ENCODE data around the gene SERPINA6.
"Not testable (repeated sequence)": the region's sequence is repeated elsewhere in the genome, so short reads cannot be mapped to it uniquely, and the experiment has no call there.

Gene SERPINA6, protein sequence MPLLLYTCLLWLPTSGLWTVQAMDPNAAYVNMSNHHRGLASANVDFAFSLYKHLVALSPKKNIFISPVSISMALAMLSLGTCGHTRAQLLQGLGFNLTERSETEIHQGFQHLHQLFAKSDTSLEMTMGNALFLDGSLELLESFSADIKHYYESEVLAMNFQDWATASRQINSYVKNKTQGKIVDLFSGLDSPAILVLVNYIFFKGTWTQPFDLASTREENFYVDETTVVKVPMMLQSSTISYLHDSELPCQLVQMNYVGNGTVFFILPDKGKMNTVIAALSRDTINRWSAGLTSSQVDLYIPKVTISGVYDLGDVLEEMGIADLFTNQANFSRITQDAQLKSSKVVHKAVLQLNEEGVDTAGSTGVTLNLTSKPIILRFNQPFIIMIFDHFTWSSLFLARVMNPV

DNA sequence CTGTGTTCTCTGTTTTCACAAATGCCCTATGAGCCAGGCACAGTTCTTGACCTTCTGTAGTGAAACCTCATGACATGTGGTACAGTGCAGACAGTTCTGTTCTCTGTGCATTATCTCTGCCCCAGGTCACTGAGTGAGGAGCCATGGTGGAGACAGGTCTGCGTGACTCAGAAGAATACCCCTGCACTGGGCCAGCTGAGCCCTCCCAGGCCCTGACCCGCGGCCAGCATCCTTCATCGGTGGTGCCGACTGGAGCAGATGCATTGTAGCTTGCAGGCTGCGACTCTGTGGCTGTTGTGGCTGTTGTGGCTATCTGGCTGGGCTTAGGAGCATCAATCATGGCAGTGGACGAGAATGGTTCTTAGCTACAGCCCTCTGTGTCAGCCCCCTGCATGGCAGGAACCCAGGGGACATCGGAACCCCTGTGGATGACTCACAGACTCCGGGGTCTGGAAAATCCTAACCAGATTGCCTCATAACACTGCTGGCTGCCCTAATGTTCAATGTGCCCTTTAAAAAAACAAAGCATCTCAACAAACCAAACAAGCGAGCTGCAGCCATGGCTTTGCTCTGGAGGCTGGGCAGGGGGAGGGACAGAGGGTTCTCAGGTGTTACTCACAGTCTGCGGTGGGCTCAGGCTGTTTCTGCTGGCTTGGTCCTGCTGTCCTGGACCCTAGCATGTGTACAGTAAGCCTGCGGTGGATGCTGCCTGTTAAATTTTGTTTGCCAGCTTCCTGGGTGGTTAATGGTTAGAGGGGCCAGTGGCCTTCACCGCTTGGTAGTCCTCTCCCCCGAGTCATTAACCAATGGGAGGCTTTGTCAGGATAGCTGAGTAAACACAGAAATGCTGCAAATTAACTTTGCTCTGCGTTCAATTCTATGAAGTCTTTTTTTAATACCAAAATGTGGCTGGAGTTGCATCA is at the start of gene SERPINA6:
Gene SERPINA6, minus strand, starts transcription at position 689 of the 923 bp plus-strand sequence. CDS start 8,688 bp downstream, outside the sequence.
- in situ Hi-C loops (cut with MboI; ENCODE audit: low pct_unique_long_range_greater_than_20kb, low sequenced_read_pairs), result no loop called here
- no peak for DNase-seq

GRCh38 chr14:94372021-94372605 is 49.0 kb upstream of the SERPINA6 start:
- DNase-seq, result no peak
- in situ Hi-C loops (cut with MboI; ENCODE audit: low pct_unique_long_range_greater_than_20kb, low sequenced_read_pairs), result no loop called here

GRCh38 chr14:94370524-94370910 is 47.4 kb upstream of the SERPINA6 start:
- in situ Hi-C loops (cut with MboI; ENCODE audit: low pct_unique_long_range_greater_than_20kb, low sequenced_read_pairs), result no loop called here
- DNase-seq, result no peak

DNA sequence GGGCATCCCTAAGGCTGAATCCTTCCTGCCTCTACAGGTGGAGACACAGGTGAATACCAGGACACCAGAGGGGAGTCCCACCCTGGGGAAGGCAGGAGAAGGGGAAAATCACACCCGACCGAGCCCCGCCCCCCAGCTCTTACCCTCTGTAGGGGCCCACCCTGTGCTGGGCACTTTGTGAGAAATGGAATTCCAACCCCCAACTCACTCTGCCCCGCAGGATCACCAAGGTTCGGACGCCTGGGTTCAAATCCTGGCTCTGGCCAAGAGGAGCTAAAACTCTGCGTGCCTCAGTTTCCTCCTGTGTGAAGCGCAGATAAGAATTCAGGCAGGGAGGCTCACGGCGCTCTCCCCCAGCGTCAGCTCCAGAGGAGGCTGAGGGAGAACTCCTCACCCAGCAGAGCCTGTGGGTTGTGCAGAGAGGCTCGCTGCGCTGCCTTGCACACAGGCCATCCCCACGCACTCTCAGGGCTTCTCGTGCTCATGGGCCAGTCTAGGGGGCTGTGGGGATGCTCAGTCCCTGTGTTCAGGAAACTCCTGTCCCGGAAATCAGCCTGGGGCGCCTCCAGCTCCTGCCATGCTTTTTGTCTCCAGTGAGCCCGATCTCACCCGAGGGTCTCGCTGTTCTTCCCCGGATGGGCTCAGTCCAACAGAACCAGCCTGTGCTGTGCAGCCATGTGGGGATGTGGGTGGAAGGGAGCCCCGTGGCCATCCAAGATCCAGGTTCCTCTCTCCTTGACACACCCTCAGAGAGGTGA is 46.8 kb upstream of the SERPINA6 start:
- DNase-seq; in situ Hi-C loops (cut with MboI; ENCODE audit: low pct_unique_long_range_greater_than_20kb, low sequenced_read_pairs): not testable (repeated sequence)

DNA sequence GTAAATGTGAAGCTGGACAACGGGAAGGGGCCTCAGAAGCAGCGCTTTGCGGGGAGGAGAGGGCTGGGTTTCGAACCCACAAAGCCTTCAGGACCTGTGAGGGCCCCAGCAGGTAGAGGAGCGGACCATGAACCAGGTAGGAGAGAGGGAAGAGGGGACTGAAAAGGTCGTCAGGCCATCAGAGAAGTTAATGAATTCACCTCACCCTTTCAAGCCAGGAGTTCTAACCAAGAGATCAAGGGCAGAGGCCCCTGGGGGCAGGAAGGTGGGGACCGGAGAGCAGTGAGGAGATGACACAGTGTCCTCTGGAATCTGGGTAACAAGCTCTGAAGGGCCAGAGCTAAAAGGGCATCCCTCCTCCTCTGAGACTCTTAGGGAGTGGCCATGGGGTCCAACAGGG is 45.8 kb upstream of the SERPINA6 start:
- DNase-seq, result no peak
- in situ Hi-C loops (cut with MboI; ENCODE audit: low pct_unique_long_range_greater_than_20kb, low sequenced_read_pairs), result no loop called here

- in situ Hi-C loops (cut with MboI; ENCODE audit: low pct_unique_long_range_greater_than_20kb, low sequenced_read_pairs), result no loop called here
- DNase-seq, result no peak
These were observed 45.1 kb upstream of the SERPINA6 start for GRCh38 chr14:94368243-94368590.

DNA sequence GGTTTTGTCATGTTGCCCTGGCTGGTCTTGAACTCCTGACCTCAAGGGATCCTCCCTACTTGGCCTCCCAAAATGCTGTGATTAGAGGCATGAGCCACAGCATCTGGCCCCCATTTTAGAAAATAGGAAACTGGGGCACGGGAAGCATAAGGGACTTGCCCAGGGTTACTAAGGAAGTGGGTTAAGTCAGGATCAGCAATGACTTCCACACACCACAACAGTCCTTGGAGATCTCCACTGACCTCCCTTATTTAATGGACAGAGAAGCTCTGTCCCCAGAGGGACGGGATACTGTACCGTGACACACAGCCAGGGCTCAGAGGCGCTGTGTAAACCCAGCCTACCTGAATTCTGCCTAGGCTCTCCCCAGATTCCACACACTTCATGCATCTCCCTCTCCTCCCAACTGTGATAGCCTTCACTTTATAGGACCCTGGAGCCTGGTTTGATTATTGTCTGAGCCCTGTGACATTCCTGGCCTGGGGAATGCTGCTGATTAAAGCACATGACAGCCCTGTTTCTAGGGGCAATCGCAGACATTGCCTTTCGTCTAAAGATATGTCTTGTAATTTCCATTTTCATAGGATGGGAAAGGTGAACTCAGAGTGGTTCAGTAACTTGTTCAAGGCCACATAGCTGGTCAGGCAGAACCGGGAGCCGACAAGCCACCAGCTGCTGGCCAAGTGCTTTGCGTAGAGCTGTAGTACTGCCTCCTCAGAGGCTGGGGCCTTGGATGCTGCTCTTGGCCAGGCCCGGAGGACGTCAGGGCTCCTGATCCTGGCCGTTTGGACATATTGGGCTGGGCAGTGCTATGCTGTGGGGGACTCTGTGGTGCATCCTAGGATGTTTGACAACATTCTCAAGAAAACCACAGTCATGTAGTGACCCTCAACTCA is 44.5 kb upstream of the SERPINA6 start:
- in situ Hi-C loops (cut with MboI; ENCODE audit: low pct_unique_long_range_greater_than_20kb, low sequenced_read_pairs), result no loop called here
- DNase-seq, result no peak

- no peak for DNase-seq
- in situ Hi-C loops (cut with MboI; ENCODE audit: low pct_unique_long_range_greater_than_20kb, low sequenced_read_pairs), result no loop called here
These were observed 43.2 kb upstream of the SERPINA6 start, which contains the start of gene SERPINA2 for GRCh38 chr14:94366146-94366915. Gene SERPINA2 (minus strand): TSS chr14:94366698.

DNA sequence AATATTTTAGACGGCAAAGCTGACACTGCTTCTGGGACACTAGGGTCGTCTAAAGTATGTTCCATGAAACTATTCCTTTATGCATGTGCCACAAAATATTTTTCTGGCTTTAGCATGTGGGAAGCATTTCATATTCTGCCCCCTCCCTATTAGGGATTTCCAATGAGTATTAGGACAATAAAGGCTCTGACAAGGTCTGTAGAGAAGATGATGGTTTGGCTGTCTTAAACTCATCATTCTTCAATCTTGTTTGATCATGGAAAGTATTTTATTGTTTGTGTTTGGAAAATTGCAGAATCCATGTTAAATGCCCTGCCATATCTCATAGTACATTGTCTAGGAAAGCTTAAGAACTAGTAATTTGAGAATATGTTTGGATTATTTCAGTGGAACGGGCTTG is 42.5 kb upstream of the SERPINA6 start:
- DNase-seq, result no peak
- in situ Hi-C loops (cut with MboI; ENCODE audit: low pct_unique_long_range_greater_than_20kb, low sequenced_read_pairs), result no loop called here

DNA sequence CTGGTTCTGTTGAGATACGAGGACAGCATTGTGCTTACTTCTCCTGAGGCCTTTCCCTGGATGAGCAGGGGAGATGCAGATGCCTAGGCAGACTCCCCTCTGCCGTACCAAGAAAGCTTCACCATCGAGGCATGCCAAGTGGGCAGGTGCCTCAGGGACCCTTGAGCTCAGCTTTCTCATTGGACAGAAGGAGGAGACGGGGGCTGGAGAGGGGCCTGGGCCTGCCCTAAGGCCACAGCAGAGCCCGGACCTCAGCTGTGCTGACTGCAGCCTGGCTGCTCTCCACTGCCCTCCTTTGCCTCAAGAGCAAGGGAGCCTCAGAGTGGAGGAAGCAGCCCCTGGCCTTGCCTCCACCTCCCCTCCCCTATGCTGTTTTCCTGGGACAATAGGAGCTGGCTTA is 41.8 kb upstream of the SERPINA6 start:
- in situ Hi-C loops (cut with MboI; ENCODE audit: low pct_unique_long_range_greater_than_20kb, low sequenced_read_pairs), result no loop called here
- DNase-seq, result no peak

GRCh38 chr14:94364037-94364436 is 40.9 kb upstream of the SERPINA6 start:
- in situ Hi-C loops (cut with MboI; ENCODE audit: low pct_unique_long_range_greater_than_20kb, low sequenced_read_pairs), result no loop called here
- DNase-seq, result no peak

- in situ Hi-C loops (cut with MboI; ENCODE audit: low pct_unique_long_range_greater_than_20kb, low sequenced_read_pairs), result no loop called here
- DNase-seq, result no peak
These were observed 40.1 kb upstream of the SERPINA6 start for GRCh38 chr14:94363151-94363624.

GRCh38 chr14:94362614-94363133 is 39.5 kb upstream of the SERPINA6 start:
- in situ Hi-C loops (cut with MboI; ENCODE audit: low pct_unique_long_range_greater_than_20kb, low sequenced_read_pairs), result no loop called here
- no peak for DNase-seq

- DNase-seq, result no peak
- in situ Hi-C loops (cut with MboI; ENCODE audit: low pct_unique_long_range_greater_than_20kb, low sequenced_read_pairs), result no loop called here
These were observed 38.5 kb upstream of the SERPINA6 start for GRCh38 chr14:94361682-94362081.

DNA sequence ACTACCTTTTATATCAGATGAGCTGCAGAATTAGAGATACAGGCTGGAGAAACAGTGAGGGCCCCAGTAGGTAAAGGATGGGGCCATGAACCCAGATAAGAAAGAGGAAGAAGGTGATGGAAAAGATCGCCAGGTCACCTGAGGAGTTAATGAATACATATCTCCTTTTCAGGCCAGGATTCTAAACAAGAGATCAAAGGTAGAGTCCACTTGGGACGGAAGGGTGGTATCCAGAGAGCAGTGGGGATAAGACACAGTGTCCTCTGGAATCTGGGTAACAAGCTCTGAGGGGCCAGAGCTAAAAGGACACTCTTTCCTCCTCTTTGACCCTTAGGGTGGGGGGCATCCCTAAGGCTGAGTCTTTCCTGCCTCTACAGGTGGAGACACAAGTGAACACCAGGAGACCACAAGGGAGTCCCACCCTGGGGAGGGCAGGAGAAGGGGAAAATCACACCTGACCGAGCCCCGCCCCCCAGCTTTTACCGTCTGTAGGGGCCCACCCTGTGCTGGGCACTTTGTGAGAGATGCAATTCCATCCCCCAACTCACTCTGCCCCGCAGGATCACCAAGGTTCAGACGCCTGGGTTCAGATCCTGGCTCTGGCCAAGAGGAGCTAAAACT is 37.9 kb upstream of the SERPINA6 start:
- no peak for DNase-seq
- in situ Hi-C loops (cut with MboI; ENCODE audit: low pct_unique_long_range_greater_than_20kb, low sequenced_read_pairs), result no loop called here

- in situ Hi-C loops (cut with MboI; ENCODE audit: low pct_unique_long_range_greater_than_20kb, low sequenced_read_pairs), result no loop called here
- no peak for DNase-seq
These were observed 34.0 kb upstream of the SERPINA6 start for GRCh38 chr14:94357166-94357565.

Measured in KBM-7 (cell line).